GM21717 (cell line): ENCODE measurements around the gene PRDM15.

Experiments
- ATAC-seq: cut with Tn5 transposase; IDR thresholded peaks from one replicate; pipeline ENCODE4 v1.9.1; 2021; ENCODE audit warnings: mild to moderate bottlenecking, moderate library complexity; ENCODE audit not compliant: unreplicated experiment

The PRDM15 gene

GRCh38 chr21:41907496-41908258 is 28.5 kb upstream of the PRDM15 start:
- ATAC-seq: no peak

DNA sequence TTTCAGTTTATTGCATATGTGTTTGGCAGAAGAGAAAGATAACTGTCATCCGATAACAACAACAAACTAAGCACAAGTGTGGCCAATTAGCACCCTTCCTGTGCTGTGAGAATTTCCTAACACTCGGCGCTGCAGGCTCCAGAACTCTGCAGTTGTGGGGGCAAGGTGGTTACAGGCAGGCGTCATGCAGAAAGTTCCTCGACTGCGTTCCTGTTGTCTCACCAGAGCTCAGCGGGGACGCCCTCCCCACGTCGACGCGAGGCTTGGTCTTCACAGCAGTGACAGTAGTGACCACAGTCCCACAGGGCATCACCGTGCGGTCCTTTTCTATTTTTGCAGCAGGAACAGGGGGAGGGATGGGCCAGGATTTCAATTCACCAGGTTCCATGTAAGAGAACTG is 27.6 kb upstream of the PRDM15 start:
- ATAC-seq: no peak

GRCh38 chr21:41903559-41904351 is 24.6 kb upstream of the PRDM15 start:
- ATAC-seq: no peak

DNA sequence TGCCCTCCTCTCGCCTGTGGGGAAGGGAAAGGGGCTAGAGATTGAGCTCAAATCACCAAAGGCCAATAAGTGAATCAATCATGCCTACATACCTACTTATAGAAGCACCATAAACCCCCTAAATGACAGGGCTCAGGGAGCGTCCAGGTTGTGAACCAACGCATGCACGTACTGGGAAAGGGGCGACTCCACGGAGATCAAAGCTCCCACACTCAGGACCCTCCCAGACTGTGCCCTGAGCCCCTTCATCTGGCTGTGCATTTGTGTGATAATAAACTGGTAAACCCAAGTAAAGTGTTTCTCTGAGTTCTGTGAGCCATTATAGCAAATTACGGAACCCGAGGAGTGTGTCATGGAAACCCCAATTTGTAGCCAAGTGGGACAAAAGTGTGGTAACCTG is 23.8 kb upstream of the PRDM15 start:
- no peak for ATAC-seq

GRCh38 chr21:41901782-41902181 is 22.6 kb upstream of the PRDM15 start:
- no peak for ATAC-seq

- no peak for ATAC-seq
These were observed 22.0 kb upstream of the PRDM15 start for GRCh38 chr21:41901099-41901498.

DNA sequence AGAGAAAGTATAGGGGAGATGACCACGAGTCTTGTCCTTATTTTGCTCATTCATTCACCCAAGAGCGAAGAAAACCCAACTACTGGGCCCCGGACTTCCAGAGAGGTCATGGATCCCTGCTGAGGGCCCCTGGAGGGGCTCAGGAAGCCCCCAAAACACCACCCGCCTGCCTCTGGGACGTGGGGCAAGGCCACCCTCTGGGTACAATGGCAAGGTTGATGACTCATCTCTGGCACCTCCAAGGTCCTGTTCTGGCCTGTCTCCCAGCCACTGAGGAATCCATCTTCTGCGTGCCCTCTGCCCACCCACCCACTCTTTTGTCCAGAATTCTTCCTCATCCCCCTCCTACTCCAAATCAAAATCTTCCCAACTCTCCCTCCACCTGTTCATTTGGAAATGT is 21.3 kb upstream of the PRDM15 start:
- no peak for ATAC-seq

GRCh38 chr21:41899426-41900202 is 20.5 kb upstream of the PRDM15 start:
- no peak for ATAC-seq

DNA sequence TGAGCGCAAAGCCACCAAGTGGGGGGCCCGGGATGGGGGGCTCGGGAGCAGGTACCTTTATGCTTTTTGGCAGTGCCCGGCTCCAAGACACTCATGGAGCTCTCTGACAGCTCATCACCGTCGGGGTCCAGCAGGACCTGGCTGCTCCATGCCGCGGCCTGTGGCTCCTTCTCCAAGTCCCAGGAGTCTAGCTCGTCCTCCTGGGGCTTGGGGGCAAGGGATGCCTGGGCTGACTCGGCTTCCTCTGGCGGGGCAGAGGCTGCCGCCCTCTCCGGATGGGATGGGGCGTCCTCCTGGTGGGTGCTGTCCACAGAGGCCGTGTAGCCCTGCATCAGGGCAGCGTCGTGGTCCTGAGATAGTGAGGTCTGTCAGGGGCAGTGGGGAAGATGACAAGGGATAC is 19.9 kb upstream of the PRDM15 start:
- no peak for ATAC-seq

GRCh38 chr21:41897700-41898099 is 18.6 kb upstream of the PRDM15 start:
- no peak for ATAC-seq

GRCh38 chr21:41897047-41897669 is 18.0 kb upstream of the PRDM15 start:
- no peak for ATAC-seq

DNA sequence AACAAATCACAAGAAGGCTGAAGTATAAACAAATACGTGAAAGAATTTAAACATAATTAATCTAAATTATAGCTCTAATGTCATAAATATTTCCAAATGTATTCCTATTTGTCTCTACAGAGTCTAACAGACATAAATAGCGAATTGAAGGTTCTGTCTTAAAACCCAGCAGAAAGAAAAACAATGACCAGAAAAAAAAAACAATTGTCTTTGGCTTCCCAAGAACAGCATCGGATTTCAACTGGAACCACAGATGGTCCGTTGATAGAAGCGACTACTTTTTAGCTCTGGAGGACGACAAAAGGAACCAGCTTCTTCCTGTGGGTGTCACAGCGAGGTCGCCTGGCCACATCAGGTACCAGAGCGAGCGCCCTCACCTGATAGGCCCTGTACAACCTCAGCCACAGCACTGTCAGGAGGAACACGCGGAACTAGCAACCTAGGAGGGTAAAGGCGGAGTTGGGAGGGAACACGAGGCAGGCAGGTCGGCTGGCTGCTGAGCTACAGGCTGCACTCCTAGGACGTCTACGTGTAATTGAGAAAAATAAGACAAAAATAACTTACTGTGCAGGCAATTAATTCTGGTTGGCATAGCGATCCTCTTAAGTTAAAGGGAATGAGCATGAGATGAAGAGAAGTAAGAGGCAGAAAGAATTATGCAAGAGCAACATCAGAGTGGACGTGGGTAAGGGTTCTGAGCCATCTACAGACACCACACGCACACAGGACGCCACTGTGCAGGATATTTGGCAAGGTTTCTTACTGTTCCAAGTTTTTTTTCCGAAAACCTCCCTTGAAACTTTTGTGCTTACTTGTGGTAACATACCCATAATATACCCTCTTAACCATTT is 16.7 kb upstream of the PRDM15 start:
- no peak for ATAC-seq

DNA sequence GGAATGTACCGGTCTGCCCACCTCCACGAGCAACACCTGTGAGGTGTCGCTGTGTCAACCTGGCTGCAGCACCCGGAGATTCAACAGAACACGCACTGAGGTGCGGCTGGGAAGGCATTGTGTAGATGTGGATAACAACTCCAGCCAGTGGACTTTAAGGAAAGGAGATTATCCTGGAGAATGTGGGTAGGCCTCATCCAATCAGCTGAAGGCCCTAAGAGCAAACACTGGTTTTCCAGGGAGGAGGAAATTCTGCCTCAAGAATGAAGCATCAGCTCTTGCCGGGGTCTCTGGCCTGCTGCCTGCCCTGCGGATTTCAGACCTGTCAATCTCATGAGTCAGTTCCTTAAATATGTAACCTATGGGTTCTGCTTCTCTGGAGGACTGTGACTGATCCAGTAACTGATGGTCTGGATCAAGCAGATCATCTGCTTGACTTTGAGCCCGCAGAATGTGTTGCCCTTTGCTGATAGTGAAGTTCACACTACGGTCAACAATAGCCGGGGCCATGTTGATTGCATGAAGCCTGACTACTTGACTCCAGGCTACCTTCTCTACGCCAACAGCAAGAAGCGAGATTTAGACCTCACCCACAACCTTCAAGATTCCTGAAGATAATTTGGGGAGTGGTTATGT is 15.9 kb upstream of the PRDM15 start:
- ATAC-seq: no peak

DNA sequence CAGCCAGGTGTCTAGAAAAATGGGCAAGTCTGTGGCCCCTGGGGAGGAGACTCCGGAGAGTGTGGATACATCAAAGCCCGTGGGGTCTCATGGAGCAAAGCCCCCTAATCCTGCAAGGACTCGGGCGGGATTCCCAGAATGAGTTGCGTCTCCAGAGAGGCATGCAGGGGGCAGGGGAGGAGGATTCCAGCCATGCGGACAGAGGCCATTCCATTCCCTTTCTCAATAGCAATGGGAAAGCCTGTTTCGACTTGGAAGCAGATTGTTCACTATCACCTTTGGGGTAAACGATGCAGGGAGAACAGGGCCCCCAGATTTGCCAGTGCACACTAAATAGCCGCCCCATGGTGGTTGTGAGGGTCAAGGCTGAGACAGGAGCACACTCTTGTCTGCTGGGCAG is 15.4 kb upstream of the PRDM15 start:
- no peak for ATAC-seq

- no peak for ATAC-seq
These were observed 13.6 kb upstream of the PRDM15 start for GRCh38 chr21:41892726-41893125.

- no peak for ATAC-seq
These were observed 12.0 kb upstream of the PRDM15 start for GRCh38 chr21:41891132-41891531.

GRCh38 chr21:41890355-41890754 is 11.2 kb upstream of the PRDM15 start:
- ATAC-seq: no peak

GRCh38 chr21:41888749-41889376 is 9.7 kb upstream of the PRDM15 start:
- no peak for ATAC-seq

DNA sequence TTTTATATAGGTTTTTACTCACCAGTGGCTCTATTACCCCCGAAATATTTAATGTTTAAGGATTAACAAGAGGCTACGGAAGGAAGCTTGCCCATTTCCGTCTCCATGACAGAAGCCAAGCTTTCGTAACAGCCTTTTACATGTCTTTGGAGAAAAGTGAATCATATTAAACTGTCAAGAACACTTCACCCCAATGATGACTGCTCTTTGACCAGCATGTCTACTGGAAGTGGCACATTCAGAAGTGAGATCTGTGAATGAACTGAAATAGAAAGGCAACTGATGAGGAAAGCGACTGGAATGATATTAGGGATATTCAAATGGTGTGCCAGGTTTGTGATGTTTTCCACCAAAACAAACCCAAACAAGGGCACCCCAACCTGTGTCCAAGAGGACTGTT is 8.5 kb upstream of the PRDM15 start:
- ATAC-seq: no peak
